GM12878 (cell line): ENCODE results near the gene MAP1LC3A. TPM values are rescaled to one million over a fixed set of nuclear protein-coding genes. Genes with fewer than 3 reads are reported as not detected.

Source experiments
- BCL3 ChIP-seq: IDR thresholded peaks from 2 replicates; pipeline ENCODE4 v1.6.1; 2011; ENCODE audit warnings: borderline replicate concordance, low read depth, mild to moderate bottlenecking, moderate library complexity, low read length; ENCODE audit not compliant: insufficient read depth, poor library complexity, severe bottlenecking
- BRCA1 ChIP-seq: IDR thresholded peaks from 2 replicates; pipeline ENCODE4 v1.6.1; 2011; ENCODE audit warnings: low read depth, low read length, improper control_type of control experiment
- CEBPZ ChIP-seq: fragments of 150-350 bp; IDR thresholded peaks from 2 replicates; pipeline ENCODE4 v1.6.1; 2016; ENCODE audit warnings: low read depth, low read length
- ELK1 ChIP-seq: IDR thresholded peaks from 2 replicates; pipeline ENCODE4 v1.6.1; 2012; ENCODE audit warnings: low read depth, low read length, improper control_type of control experiment
- NFYB ChIP-seq: IDR thresholded peaks from 2 replicates; pipeline ENCODE4 v1.6.1; 2011; ENCODE audit warnings: low read depth, mild to moderate bottlenecking, low read length, improper control_type of control experiment, moderate library complexity; ENCODE audit not compliant: insufficient read depth
- NKRF ChIP-seq: fragments of 450-650 bp; conservative IDR thresholded peaks from 2 replicates; pipeline ENCODE4 v1.6.1; 2017; ENCODE audit warnings: mild to moderate bottlenecking, moderate library complexity
- POU2F2 ChIP-seq: IDR thresholded peaks from 3 replicates; pipeline ENCODE4 v1.6.1; 2011; ENCODE audit warnings: low read depth, mild to moderate bottlenecking, low read length, borderline replicate concordance
- RB1 ChIP-seq: fragments of 450-650 bp; formaldehyde crosslinking; IDR thresholded peaks from 2 replicates; pipeline ENCODE4 v1.6.1; 2017; ENCODE audit warnings: mild to moderate bottlenecking, borderline replicate concordance
- REST ChIP-seq: IDR thresholded peaks from 2 replicates; pipeline ENCODE4 v1.6.1; 2012; ENCODE audit warnings: mild to moderate bottlenecking, low read depth, low read length
- SIX5 ChIP-seq: IDR thresholded peaks from 2 replicates; pipeline ENCODE4 v1.6.1; 2011; ENCODE audit warnings: mild to moderate bottlenecking, low read depth, low read length, moderate library complexity; ENCODE audit not compliant: severe bottlenecking
- SUZ12 ChIP-seq: fragments of 200-600 bp; sonication (generic); IDR thresholded peaks from one replicate; pipeline ENCODE4 v1.6.1; 2018; ENCODE audit warnings: antibody characterized with exemption, mild to moderate bottlenecking; ENCODE audit not compliant: unreplicated experiment
- USF2 ChIP-seq: IDR thresholded peaks from 2 replicates; pipeline ENCODE4 v1.6.1; 2011; ENCODE audit warnings: low read depth, low read length, improper control_type of control experiment, borderline replicate concordance
- ZNF217 ChIP-seq: fragments of 450-650 bp; IDR thresholded peaks from 2 replicates; pipeline ENCODE4 v1.6.1; 2017; ENCODE audit warnings: antibody characterized with exemption, mild to moderate bottlenecking
- polyA plus RNA-seq, 11 experiments: library from polyadenylated mRNA; depleted of rRNA in 4 of 11; unstranded in 6 of 11; stranded (reverse) in 5 of 11; fragments of >200 nt; fragmentation: Nextera tagmentation in 4 of 11; fragmentation: Illumina TruSeq in 1 of 11; extraction: Ambion mirVana in 4 of 11; extraction: Trizol in 1 of 11; gene quantifications; 1 replicate in 1 of 11; 2 replicates in 10 of 11; pipeline versions ENCODE4 v1.2.1 to v1.2.3, GENCODE V29; 2011 to 2016; ENCODE audit warnings: inconsistent platforms in 2 of 11, missing spikeins in 2 of 11, low read depth in 1 of 11
- total RNA-seq, 4 experiments: library from RNA; depleted of rRNA in 3 of 4; stranded (reverse); fragments of >200 nt in 3 of 4; fragmentation: Illumina TruSeq in 1 of 4; extraction: Trizol in 1 of 4; gene quantifications; 2 replicates each; pipeline versions ENCODE4 v1.2.1 to v1.2.3, GENCODE V29; 2013 to 2021

Gene MAP1LC3A
- total and polyA plus RNA-seq, 10 of the 15 experiments (the other 5 are each of a cell fraction or from before 2014, with no cell fraction given): 0.27 to 1.2 (median 0.39) TPM; not detected in 4

- no peak for TF ChIP-seq ELK1
- no peak for TF ChIP-seq NFYB
- no peak for TF ChIP-seq SUZ12
- no peak for TF ChIP-seq SIX5
- TF ChIP-seq BCL3: peak; percentile 14
- no peak for TF ChIP-seq RB1
- TF ChIP-seq ZNF217: no peak
- TF ChIP-seq NKRF: no peak
- no peak for TF ChIP-seq USF2
- TF ChIP-seq REST: no peak
- TF ChIP-seq POU2F2: no peak
- TF ChIP-seq CEBPZ: no peak
- peak; percentile 53; the same call in 1 of the 2 replicates for TF ChIP-seq BRCA1
Observed at GRCh38 chr20:34558320-34559218, at the start of gene MAP1LC3A (continued).
